Type B pancreatic cell (in vitro differentiated cells): ENCODE data around the gene TOP2B. TPM values are rescaled to one million over a fixed set of nuclear protein-coding genes. Genes with fewer than 3 reads are reported as not detected.

ENCODE experiments used
- DNase-seq: peaks from one replicate; pipeline ENCODE4 v3.0.0; 2021; ENCODE audit warnings: mixed read lengths; ENCODE audit not compliant: unreplicated experiment; ENCODE audit errors: extremely low spot score
- H3K27ac Mint-ChIP-seq: 2 replicates; pipeline ENCODE4 v1.8.0; 2021; ENCODE audit warnings: mild to moderate bottlenecking, mixed read lengths
- H3K27me3 Mint-ChIP-seq: 2 replicates; pipeline ENCODE4 v1.8.0; 2021; ENCODE audit warnings: mixed read lengths
- H3K36me3 Mint-ChIP-seq: 2 replicates; pipeline ENCODE4 v1.8.0; 2021; ENCODE audit warnings: mixed read lengths
- H3K4me1 Mint-ChIP-seq: one replicate; pipeline ENCODE4 v1.8.0; 2021; ENCODE audit warnings: mixed read lengths; ENCODE audit not compliant: unreplicated experiment
- H3K4me3 Mint-ChIP-seq: 2 replicates; pipeline ENCODE4 v1.8.0; 2021; ENCODE audit warnings: mild to moderate bottlenecking, mixed read lengths
- H3K9me3 Mint-ChIP-seq: 2 replicates; pipeline ENCODE4 v1.8.0; 2021; ENCODE audit warnings: mixed read lengths
- CTCF ChIP-seq: fragments of 200-600 bp; sonication (generic); conservative IDR thresholded peaks from 2 replicates; pipeline ENCODE4 v1.5.0; 2021; ENCODE audit warnings: antibody characterized with exemption, mild to moderate bottlenecking
- total RNA-seq: library from RNA; stranded (reverse); gene quantifications from 2 replicates; pipeline ENCODE4 v1.2.1, GENCODE V29; 2021; ENCODE audit warnings: low replicate concordance

Gene TOP2B
- total RNA-seq, 1 donor from 2014 or later, result 198 TPM

GRCh38 chr3:25663347-25663868 lies 1.3 kb downstream of the TOP2B start:
- no peak for TF ChIP-seq CTCF
- Mint-ChIP-seq H3K4me1 (peaks cover 46% of the 10 kb centered on the region), H3K27ac (peak overlapping the region; percentile 97), H3K36me3 (peaks cover 8% of the 10 kb centered on the region), H3K27me3 (no peaks in the 10 kb centered on the region), H3K9me3 (no peaks in the 10 kb centered on the region), H3K4me3 (peak overlapping the region; percentile 97)
- no peak for DNase-seq

- Mint-ChIP-seq H3K27me3 (no peaks in the 10 kb centered on the region), H3K27ac (peak overlapping the region; percentile 97), H3K36me3 (peaks cover 8% of the 10 kb centered on the region), H3K4me1 (peaks cover 46% of the 10 kb centered on the region), H3K9me3 (no peaks in the 10 kb centered on the region), H3K4me3 (peak overlapping the region; percentile 97)
- DNase-seq, result no peak
- TF ChIP-seq CTCF, result no peak
These were observed 1.9 kb downstream of the TOP2B start for GRCh38 chr3:25662736-25663320.

GRCh38 chr3:25661694-25662437 lies 2.8 kb downstream of the TOP2B start:
- H3K9me3 Mint-ChIP-seq, result no peaks in the 10 kb centered on the region
- TF ChIP-seq CTCF, result no peak
- peaks cover 50% of the 10 kb centered on the region for H3K4me1 Mint-ChIP-seq
- no peak for DNase-seq
- peak overlapping the region; percentile 73 for H3K27ac Mint-ChIP-seq
- peaks cover 14% of the 10 kb centered on the region for H3K36me3 Mint-ChIP-seq
- peak overlapping the region; percentile 97 for H3K4me3 Mint-ChIP-seq
- no peaks in the 10 kb centered on the region for H3K27me3 Mint-ChIP-seq

- TF ChIP-seq CTCF, result no peak
- H3K27me3 Mint-ChIP-seq, result no peaks in the 10 kb centered on the region
- DNase-seq, result no peak
- peaks cover 27% of the 10 kb centered on the region for H3K36me3 Mint-ChIP-seq
- H3K9me3 Mint-ChIP-seq, result no peaks in the 10 kb centered on the region
- H3K27ac Mint-ChIP-seq, result no peak overlapping the region
- peaks cover 30% of the 10 kb centered on the region for H3K4me1 Mint-ChIP-seq
- no peak overlapping the region for H3K4me3 Mint-ChIP-seq
These were observed 5.9 kb downstream of the TOP2B start for GRCh38 chr3:25658836-25659235.

GRCh38 chr3:25657293-25657692 lies 7.4 kb downstream of the TOP2B start:
- Mint-ChIP-seq H3K27ac (no peak overlapping the region), H3K4me1 (peaks cover 40% of the 10 kb centered on the region)

More at GRCh38 chr3:25657293-25657692, 7.4 kb downstream of the TOP2B start:
- Mint-ChIP-seq H3K9me3 (no peaks in the 10 kb centered on the region), H3K4me3 (peak overlapping the region; percentile 19), H3K27me3 (no peaks in the 10 kb centered on the region), H3K36me3 (peaks cover 32% of the 10 kb centered on the region)
- DNase-seq, result no peak
- no peak for TF ChIP-seq CTCF
